HCT116 (cell line): ENCODE data around the gene SERPINB11. TPM values are rescaled to one million over a fixed set of nuclear protein-coding genes. Genes with fewer than 3 reads are reported as not detected.

Experiments used
- ATAC-seq: fragments of 200-7000 bp; cut with Tn5 transposase; 2 replicates; pipeline ENCODE4 v1.9.1; 2020; ENCODE audit warnings: mild to moderate bottlenecking, moderate library complexity
- BruUV-seq: library from RNA; stranded (reverse); fragments of 400-500 nt; replicated peaks from 2 replicates; lab custom pipeline; 2021; lab: Mats Ljungman, UMichigan
- CTCF ChIA-PET: fragments of 300-600 bp; sonication (Branson Sonifier 250); formaldehyde crosslinking; loops from one replicate; lab custom pipeline; 2021; ENCODE audit warnings: antibody characterized with exemption; lab: Charles Lee
- POLR2A ChIA-PET: fragments of 300-600, 350-600 bp; sonication (Branson Sonifier 250); formaldehyde crosslinking; loops from one replicate; lab custom pipeline; 2021; ENCODE audit warnings: antibody characterized with exemption; lab: Charles Lee
- RAD21 ChIA-PET, 2 experiments: fragments of 300-600 bp; sonication (Branson Sonifier 250); formaldehyde crosslinking; loops; one replicate each; lab custom pipeline; 2023; ENCODE audit warnings: low total read pairs in 2 of 2; ENCODE audit not compliant: uncharacterized antibody in 2 of 2, unreplicated experiment in 2 of 2, low non-redundant PET in 1 of 2; lab: Charles Lee
- DNase-seq: peaks from one replicate; pipeline ENCODE4 v3.0.0-alpha.2; 2010; ENCODE audit warnings: low read depth, low spot score
- H2AFZ ChIP-seq: fragments of 200-600 bp; shearing (Covaris generic), sonication (generic); 2 replicates; pipeline ENCODE4 v1.6.1; 2017; ENCODE audit warnings: low read depth, mixed run types, mixed read lengths, antibody characterized with exemption, low read length; ENCODE audit not compliant: poor library complexity, severe bottlenecking
- H3K27ac ChIP-seq: 2 replicates; pipeline ENCODE4 v1.5.1; 2012; ENCODE audit warnings: low read depth, low read length
- H3K27me3 ChIP-seq: fragments of 200-600 bp; sonication (generic); 2 replicates; pipeline ENCODE4 v1.6.1; 2016; ENCODE audit warnings: mixed run types, low read length, mixed read lengths; ENCODE audit not compliant: insufficient read depth
- H3K36me3 ChIP-seq, 2 experiments: fragments of 200-500 bp in 1 of 2; fragments of 200-600 bp in 1 of 2; sonication (Bioruptor generic) in 1 of 2; sonication (generic) in 1 of 2; 2 replicates each; pipeline versions ENCODE4 v1.5.1 to v1.6.1; 2014 to 2016; ENCODE audit warnings: low read length in 2 of 2, inconsistent platforms in 1 of 2, mixed read lengths in 1 of 2, mixed run types in 1 of 2; ENCODE audit not compliant: insufficient read depth in 2 of 2, control insufficient read depth in 1 of 2
- H3K4me1 ChIP-seq, 2 experiments: fragments of 200-600 bp in 1 of 2; sonication (generic) in 1 of 2; 2 replicates each; pipeline versions ENCODE4 v1.5.1 to v1.6.1; 2012 to 2017; ENCODE audit warnings: low read length in 2 of 2, inconsistent platforms in 1 of 2, mild to moderate bottlenecking in 1 of 2, mixed read lengths in 1 of 2, mixed run types in 1 of 2, moderate library complexity in 1 of 2; ENCODE audit not compliant: insufficient read depth in 2 of 2, control insufficient read depth in 1 of 2
- H3K4me2 ChIP-seq: fragments of 200-600 bp; sonication (generic); 2 replicates; pipeline ENCODE4 v1.6.1; 2017; ENCODE audit warnings: mixed run types, low read length, mixed read lengths
- H3K4me3 ChIP-seq, 2 experiments: fragments of 200-600 bp in 1 of 2; sonication (generic) in 1 of 2; replicated peaks in 1 of 2; 2 replicates each; pipeline ENCODE4 v1.5.1; 2011 to 2016; ENCODE audit warnings: low read length in 2 of 2, control low read depth in 1 of 2, low read depth in 1 of 2, mild to moderate bottlenecking in 1 of 2, mixed read lengths in 1 of 2, mixed run types in 1 of 2
- H3K79me2 ChIP-seq: fragments of 200-600 bp; sonication (generic); 2 replicates; pipeline ENCODE4 v1.6.1; 2017; ENCODE audit warnings: mild to moderate bottlenecking, mixed run types, low read length, moderate library complexity, mixed read lengths; ENCODE audit not compliant: insufficient read depth
- H3K9ac ChIP-seq: fragments of 200-600 bp; sonication (generic); 2 replicates; pipeline ENCODE4 v1.6.1; 2016; ENCODE audit warnings: low read length, mixed read lengths
- H3K9me2 ChIP-seq: fragments of 200-600 bp; sonication (generic), shearing (Covaris generic); 2 replicates; pipeline ENCODE4 v1.6.1; 2017; ENCODE audit warnings: mixed run types, mild to moderate bottlenecking, moderate library complexity; ENCODE audit not compliant: insufficient read depth
- H3K9me3 ChIP-seq, 2 experiments: fragments of 200-500 bp in 1 of 2; fragments of 200-600 bp in 1 of 2; sonication (Bioruptor generic) in 1 of 2; sonication (generic) in 1 of 2; 2 replicates each; pipeline ENCODE4 v1.6.1; 2014 to 2017; ENCODE audit warnings: low read length in 2 of 2, mixed read lengths in 2 of 2, inconsistent platforms in 1 of 2, low read depth in 1 of 2, mild to moderate bottlenecking in 1 of 2, mixed run types in 1 of 2, moderate library complexity in 1 of 2; ENCODE audit not compliant: control insufficient read depth in 1 of 2, insufficient read depth in 1 of 2
- H4K20me1 ChIP-seq: fragments of 200-600 bp; sonication (generic), shearing (Covaris generic); 2 replicates; pipeline ENCODE4 v1.6.1; 2017; ENCODE audit warnings: mixed run types, mild to moderate bottlenecking, moderate library complexity; ENCODE audit not compliant: insufficient read depth
- ATF3 ChIP-seq: IDR thresholded peaks from 2 replicates; pipeline ENCODE4 v1.6.1; 2012
- CBX3 ChIP-seq: IDR thresholded peaks from 2 replicates; pipeline ENCODE4 v1.6.1; 2012; ENCODE audit warnings: low read depth
- CEBPB ChIP-seq: IDR thresholded peaks from 2 replicates; pipeline ENCODE4 v1.6.1; 2012; ENCODE audit warnings: low read depth
- CTCF ChIP-seq, 3 experiments: fragments of 200-600 bp in 1 of 3; sonication (generic) in 1 of 3; IDR thresholded peaks in 2 of 3; conservative IDR thresholded peaks in 1 of 3; 2 replicates each; pipeline ENCODE4 v1.5.1; 2012 to 2017; ENCODE audit warnings: low read depth in 2 of 3, low read length in 2 of 3, antibody characterized with exemption in 1 of 3, borderline replicate concordance in 1 of 3, control low read depth in 1 of 3, mild to moderate bottlenecking in 1 of 3, mixed read lengths in 1 of 3, mixed run types in 1 of 3, moderate library complexity in 1 of 3; ENCODE audit not compliant: insufficient read depth in 1 of 3
- EGR1 ChIP-seq: IDR thresholded peaks from 2 replicates; pipeline ENCODE4 v1.6.1; 2012; ENCODE audit warnings: low read depth
- EZH2phosphoT487 ChIP-seq: fragments of 200-600 bp; IDR thresholded peaks from 2 replicates; pipeline ENCODE4 v1.6.1; 2018; ENCODE audit warnings: antibody characterized with exemption, borderline replicate concordance
- JUND ChIP-seq: IDR thresholded peaks from 2 replicates; pipeline ENCODE4 v1.6.1; 2012
- MAX ChIP-seq: IDR thresholded peaks from 2 replicates; pipeline ENCODE4 v1.6.1; 2012
- POLR2A ChIP-seq: IDR thresholded peaks from 2 replicates; pipeline ENCODE4 v1.7.0; 2011; ENCODE audit warnings: borderline replicate concordance; ENCODE audit not compliant: insufficient read depth, insufficient read length; ENCODE audit errors: extremely low read depth
- POLR2AphosphoS5 ChIP-seq: IDR thresholded peaks from 2 replicates; pipeline ENCODE4 v1.6.1; 2011; ENCODE audit warnings: mild to moderate bottlenecking, low read depth, low read length, moderate library complexity
- REST ChIP-seq: IDR thresholded peaks from 2 replicates; pipeline ENCODE4 v1.6.1; 2012; ENCODE audit warnings: low read depth
- TCF7L2 ChIP-seq: IDR thresholded peaks from 2 replicates; pipeline ENCODE4 v1.7.0; 2011; ENCODE audit warnings: borderline replicate concordance, inconsistent platforms; ENCODE audit not compliant: insufficient read depth, insufficient read length; ENCODE audit errors: extremely low read depth
- ZBTB33 ChIP-seq: IDR thresholded peaks from 2 replicates; pipeline ENCODE4 v1.6.1; 2011; ENCODE audit warnings: mild to moderate bottlenecking, low read length, moderate library complexity; ENCODE audit not compliant: insufficient replicate concordance; ENCODE audit errors: extremely low read depth
- ZFX ChIP-seq: fragments of 450-650 bp; IDR thresholded peaks from 2 replicates; pipeline ENCODE4 v1.6.1; 2017
- ZNF274 ChIP-seq: fragments of 200-500 bp; sonication (Bioruptor generic); IDR thresholded peaks from 2 replicates; pipeline ENCODE4 v1.6.1; 2014; ENCODE audit warnings: mild to moderate bottlenecking, low read depth, low read length, inconsistent platforms
- intact Hi-C: fragments of 100-400 bp; cut with micrococcal nuclease; formaldehyde crosslinking; loops from 2 replicates; pipeline ENCODE4 v1.10.0; 2022
- total RNA-seq: library from RNA; stranded (reverse); gene quantifications from one replicate; pipeline ENCODE4 v1.2.1, GENCODE V29; 2021; ENCODE audit not compliant: unreplicated experiment

SERPINB11 gene
- total RNA-seq, 1 experiment from 2014 or later = not detected

- no peak for TF ChIP-seq CTCF (IDR thresholded peaks at IDR 0.05 in 2 of 3, conservative IDR thresholded peaks at IDR 0.05 in 1 of 3; ENCODE audit: borderline replicate concordance in 1 of 3, insufficient read depth in 1 of 3, low read depth in 2 of 3, low read length in 2 of 3)
Measured at GRCh38 chr18:63686871-63687270, 15.9 kb upstream of the SERPINB11 start (continued).

- ChIA-PET CTCF (no interaction called here), RAD21 (no interaction called here), POLR2A (no interaction called here)
- H3K9ac ChIP-seq = no peak overlapping the region
- DNase-seq = no peak
- no peak overlapping the region for H3K4me3 ChIP-seq
- no peak overlapping the region for H3K27ac ChIP-seq
- no peaks in the 10 kb centered on the region for H3K4me1 ChIP-seq
- no peaks in the 10 kb centered on the region for H3K9me3 ChIP-seq
- intact Hi-C loops = no loop called here
- no TSS peak for BruUV-seq
- no peaks in the 10 kb centered on the region for H3K79me2 ChIP-seq
- ATAC-seq = no peak
- no peak for TF ChIP-seq ZBTB33
- no peak for TF ChIP-seq CTCF (IDR thresholded peaks at IDR 0.05 in 2 of 3, conservative IDR thresholded peaks at IDR 0.05 in 1 of 3; ENCODE audit: borderline replicate concordance in 1 of 3, insufficient read depth in 1 of 3, low read depth in 2 of 3, low read length in 2 of 3)
- TF ChIP-seq CBX3 = no peak
- TF ChIP-seq POLR2A = no peak
- TF ChIP-seq POLR2AphosphoS5 = no peak
- no peak for TF ChIP-seq EGR1
- TF ChIP-seq MAX = no peak
- no peak for TF ChIP-seq JUND
- no peak for TF ChIP-seq EZH2phosphoT487
- no peak for TF ChIP-seq TCF7L2
- TF ChIP-seq ZNF274 = no peak
- no peak for TF ChIP-seq REST
- TF ChIP-seq CEBPB = no peak
- no peak for TF ChIP-seq ZFX
- no peak for TF ChIP-seq ATF3
- H3K9me2 ChIP-seq = no peaks in the 10 kb centered on the region
- H3K4me2 ChIP-seq = no peak overlapping the region
- no peaks in the 10 kb centered on the region for H3K36me3 ChIP-seq
- H2AFZ ChIP-seq = no peak overlapping the region
- no peaks in the 10 kb centered on the region for H3K27me3 ChIP-seq
- H4K20me1 ChIP-seq = no peaks in the 10 kb centered on the region
Measured at GRCh38 chr18:63689064-63689463, 13.7 kb upstream of the SERPINB11 start.
